GM18909 (cell line): ENCODE results near the gene NUDT6.

Experiments
- ATAC-seq: cut with Tn5 transposase; IDR thresholded peaks from one replicate; pipeline ENCODE4 v1.9.1; 2021; ENCODE audit warnings: mild to moderate bottlenecking; ENCODE audit not compliant: unreplicated experiment, poor library complexity

The NUDT6 gene

DNA sequence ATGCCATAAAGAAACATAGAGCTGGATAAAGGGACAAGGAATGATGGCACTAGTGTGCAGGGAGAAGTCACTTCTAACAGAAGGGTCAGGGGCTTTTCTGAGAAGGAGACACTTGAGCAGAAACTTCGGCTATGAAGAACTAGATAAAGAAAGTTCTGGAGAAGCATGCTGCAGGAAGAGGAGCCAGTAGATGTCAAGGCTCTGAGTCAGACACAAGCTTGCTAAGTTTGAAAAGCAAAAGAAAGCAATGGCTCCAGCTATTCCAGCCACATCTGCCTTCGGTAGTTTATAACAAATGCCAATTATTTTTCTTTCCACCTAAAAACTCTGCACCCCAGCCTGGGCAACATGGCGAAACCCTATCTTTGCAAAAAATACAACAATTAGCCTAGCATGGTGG lies 7.5 kb downstream of the NUDT6 start:
- no peak for ATAC-seq

- peak; percentile 96 for ATAC-seq
These were observed 8.0 kb downstream of the NUDT6 start for GRCh38 chr4:122914292-122914904.

DNA sequence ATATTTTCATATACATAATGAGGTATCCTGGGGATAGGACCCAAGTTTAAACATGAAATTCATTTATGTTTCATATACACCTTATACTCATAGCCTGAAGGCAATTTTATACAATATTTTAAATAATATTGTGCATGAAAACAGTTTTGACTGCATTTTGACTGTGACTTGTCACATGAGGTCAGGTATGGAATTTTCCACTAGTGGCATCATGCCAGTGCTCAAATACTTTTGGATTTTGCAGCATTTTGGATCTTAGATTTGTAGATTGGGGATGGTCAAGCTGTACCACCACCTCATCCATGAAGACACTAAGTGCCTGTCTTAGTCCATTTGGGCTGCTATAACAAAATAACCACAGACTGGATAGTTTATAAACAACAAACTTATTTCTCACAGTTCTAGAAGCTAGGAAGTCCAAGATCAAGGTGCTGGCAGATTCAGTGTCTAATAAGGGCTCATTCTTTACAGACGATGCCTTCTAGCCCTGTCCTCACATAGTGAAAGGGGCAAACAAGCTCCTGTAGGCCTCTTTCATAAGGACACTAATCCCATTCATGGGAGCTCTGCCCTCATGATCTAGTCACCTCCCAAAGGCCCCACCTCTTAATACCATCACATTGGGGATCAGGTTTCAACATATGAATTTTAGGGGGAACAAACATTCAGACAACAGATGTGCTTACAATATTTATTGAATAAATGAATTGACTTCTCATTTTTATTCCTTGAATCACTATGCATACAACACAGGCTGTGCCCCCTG lies 9.4 kb downstream of the NUDT6 start:
- ATAC-seq: no peak

- no peak for ATAC-seq
These were observed 10.8 kb downstream of the NUDT6 start for GRCh38 chr4:122911588-122911987.

DNA sequence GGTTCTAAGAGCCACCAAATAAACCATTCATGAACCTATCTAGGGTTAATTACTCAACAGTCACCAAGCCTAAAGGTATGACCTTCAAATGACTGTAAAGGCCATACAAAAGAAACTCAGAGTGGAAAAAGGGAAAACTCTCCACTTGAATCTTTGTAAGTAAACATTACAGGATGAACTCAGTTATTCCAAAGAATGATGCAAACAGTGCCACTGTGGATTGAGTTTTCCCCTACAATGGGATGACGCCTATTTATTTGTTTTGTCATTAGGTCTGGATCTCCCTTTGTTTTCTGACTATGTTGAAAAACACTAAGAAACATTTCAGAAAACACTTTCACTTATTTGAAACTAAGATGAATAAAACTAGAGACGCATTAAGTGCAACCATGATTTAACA lies 12.7 kb downstream of the NUDT6 start:
- no peak for ATAC-seq

- no peak for ATAC-seq
These were observed 14.2 kb downstream of the NUDT6 start for GRCh38 chr4:122908223-122908622.

GRCh38 chr4:122906859-122907305 lies 15.5 kb downstream of the NUDT6 start:
- ATAC-seq: no peak

DNA sequence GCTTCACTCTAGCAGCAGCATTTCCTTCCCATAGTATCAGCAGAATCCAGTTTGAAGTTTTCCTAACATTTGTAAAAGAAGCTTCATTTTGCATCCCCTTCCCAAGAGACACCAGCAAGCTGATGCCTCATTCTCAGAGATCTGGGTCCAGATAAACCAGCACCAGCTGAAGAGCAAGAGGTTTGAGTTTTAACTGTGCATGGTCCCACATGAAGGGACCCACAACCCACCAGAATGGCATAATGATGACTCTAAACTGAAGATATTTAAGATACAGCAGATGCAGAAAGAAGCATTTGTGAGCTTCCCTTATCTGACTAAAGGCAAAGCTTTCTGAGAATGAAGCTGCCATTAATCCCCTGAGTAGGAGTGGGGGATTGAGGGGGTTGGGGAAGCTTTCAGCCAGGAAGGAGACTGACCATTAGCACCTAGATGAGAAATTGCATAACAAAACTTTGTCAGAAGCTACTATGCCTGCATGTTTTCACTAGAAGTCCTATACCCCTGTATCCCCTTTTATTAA lies 18.6 kb downstream of the NUDT6 start:
- ATAC-seq: no peak

DNA sequence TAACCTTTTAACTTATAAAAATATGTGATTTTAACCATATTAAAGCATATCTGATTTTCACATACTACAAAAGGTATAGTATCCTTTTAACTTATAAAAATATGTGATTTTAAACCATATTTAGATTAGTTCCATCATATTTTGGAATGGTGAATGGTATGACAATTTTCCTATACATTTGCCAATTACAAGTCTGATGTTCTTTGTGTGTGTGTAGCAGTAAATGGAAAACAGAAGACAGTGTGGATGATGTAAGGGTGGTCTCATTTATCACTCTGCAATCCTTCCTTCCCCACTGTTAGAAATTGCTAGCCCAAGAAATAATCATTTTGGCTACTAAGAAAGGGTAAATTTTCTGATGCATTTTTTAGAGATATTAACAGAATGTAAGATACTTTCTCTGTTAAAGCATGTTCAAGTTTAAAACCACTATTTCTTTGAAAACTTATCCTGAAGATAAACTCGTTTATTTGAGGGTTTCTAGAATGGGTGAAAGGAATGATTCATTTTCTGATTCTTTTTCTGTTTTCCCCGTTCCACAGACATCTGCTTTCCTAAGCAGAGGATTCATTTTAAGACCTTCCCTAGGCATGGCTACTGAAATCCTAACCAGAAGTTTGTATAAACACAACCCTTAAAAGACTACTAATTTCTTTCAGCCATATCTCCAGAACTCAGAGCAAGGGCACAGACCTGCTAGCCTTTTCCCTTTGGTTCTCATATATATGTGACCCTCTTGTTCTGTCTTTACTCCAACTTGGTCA lies 21.0 kb downstream of the NUDT6 start:
- no peak for ATAC-seq

DNA sequence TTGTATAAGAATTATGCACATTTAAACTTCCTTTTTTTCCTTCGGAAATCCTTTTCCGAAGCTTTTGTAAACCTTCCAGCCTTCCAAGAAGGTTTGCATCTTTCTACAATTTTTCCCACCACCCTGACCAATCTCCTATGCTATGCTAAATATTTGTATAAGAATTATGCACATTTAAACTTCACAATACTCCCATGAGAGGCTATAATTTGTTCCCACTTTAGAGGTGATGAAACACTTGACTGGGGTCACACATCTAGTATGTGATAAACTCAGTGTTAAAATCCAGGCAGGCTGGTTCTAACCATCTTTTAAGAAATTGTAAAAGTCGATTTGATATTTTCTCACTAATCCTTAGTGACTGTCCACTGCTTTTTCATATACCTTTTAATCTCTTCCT lies 22.1 kb downstream of the NUDT6 start:
- ATAC-seq: no peak

- no peak for ATAC-seq
These were observed 22.7 kb downstream of the NUDT6 start for GRCh38 chr4:122899682-122900081.

DNA sequence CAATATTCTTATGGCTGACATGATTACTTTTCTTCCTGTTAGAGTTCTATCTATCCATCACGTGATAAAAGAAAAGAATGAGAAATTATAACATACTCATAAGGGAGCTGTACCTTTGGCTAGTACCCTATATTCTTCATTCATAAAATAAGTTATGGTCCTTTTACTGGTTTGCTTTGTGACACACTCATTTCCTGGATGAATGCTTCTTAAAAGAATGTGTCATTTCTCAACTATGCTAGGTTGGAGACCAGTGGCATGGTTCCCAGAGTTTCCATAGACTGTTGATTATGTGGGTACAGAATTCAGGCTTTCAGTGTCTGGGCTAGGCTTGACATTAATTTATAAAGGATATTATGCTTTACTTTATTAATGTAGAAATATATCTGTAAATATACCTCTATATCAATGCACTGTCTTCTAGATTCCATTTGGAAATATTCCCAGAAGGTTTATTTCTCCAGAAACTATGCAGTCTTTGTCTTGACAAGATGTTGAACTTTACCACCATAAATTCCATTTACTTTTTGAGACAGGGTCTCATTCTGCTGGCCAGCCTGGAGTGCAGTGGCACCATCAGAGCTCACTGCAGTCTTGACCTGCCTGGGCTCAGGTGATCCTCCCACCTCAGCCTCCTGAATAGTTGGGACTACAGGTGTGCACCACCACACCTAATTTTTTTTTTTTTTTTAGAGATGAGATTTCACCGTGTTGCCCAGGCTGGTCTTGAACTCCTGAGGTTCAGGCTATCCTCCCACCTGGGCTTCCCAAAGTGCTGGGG lies 23.8 kb downstream of the NUDT6 start:
- no peak for ATAC-seq

DNA sequence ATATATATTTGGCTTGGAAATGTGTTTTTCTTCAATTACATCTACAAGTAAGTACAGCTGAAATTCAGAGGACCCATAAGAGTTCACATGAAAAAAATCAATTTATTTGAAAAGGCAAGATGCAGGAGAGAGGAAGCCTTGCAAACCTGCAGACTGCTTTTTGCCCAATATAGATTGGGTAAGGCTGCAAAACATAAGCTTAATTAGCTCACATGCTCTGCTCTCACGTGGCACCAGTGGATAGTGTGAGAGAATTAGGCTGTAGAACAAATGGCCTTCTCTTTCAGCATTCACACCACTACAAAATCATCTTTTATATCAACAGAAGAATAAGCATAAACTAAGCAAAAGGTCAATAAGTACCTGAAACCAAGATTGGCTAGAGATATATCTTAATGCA lies 26.1 kb downstream of the NUDT6 start:
- no peak for ATAC-seq

DNA sequence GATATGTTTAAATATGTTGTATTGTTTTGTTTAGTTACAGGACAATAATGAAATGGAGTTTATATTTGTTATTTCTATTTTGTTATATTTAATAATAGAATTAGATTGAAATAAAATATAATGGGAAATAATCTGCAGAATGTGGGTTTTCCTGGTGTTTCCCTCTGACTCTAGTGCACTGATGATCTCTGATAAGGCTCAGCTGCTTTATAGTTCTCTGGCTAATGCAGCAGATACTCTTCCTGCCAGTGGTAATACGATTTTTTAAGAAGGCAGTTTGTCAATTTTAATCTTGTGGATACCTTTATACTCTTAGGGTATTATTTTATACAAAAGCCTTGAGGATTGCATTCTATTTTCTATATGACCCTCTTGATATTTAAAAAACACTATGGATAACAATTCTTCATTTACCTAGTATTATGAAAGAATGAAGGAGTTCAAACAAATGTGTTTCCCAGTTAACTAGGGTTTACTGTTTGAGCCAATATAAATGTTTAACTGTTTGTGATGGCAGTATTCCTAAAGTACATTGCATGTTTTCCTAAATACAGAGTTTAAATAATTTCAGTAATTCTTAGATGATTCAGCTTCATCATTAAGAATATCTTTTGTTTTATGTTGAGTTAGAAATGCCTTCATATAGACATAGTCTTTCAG lies 26.9 kb downstream of the NUDT6 start:
- ATAC-seq: no peak

DNA sequence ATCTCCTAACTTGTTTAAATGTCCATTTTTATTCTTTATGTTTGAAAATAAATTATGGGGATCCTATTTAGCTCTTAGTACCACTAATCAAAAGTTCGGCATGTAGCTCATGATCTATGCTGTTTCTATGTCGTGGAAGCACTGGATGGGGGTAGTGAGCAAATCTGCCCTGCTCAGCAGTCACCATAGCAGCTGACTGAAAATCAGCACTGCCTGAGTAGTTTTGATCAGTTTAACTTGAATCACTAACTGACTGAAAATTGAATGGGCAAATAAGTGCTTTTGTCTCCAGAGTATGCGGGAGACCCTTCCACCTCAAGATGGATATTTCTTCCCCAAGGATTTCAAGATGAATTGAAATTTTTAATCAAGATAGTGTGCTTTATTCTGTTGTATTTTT lies 27.6 kb downstream of the NUDT6 start:
- no peak for ATAC-seq

- ATAC-seq: peak; percentile 56
These were observed 32.1 kb downstream of the NUDT6 start for GRCh38 chr4:122890147-122890795.

DNA sequence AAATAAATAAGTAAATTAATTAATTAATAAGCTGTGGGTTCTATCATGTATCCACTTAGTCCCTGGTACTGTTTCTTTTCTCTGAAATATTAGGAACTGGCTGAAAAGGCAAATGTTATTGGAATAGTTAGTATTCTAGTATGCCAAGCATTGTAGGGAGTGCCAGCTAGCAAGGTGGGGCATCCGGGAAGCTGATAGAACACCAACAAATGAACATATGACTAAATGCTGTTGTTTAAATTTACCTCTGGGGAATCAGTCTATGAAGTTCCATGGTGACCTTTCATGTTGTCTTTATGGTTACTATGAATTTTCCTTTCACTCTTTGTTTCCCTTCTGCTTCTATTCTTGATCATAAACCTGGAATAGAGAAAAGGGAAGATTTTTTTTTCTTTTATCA lies 32.7 kb downstream of the NUDT6 start:
- ATAC-seq: no peak

- no peak for ATAC-seq
These were observed 37.9 kb downstream of the NUDT6 start for GRCh38 chr4:122884499-122884898.
